WTC11 (cell line): Measurements from ENCODE around the gene PRKCSH. TPM values are rescaled to one million over a fixed set of nuclear protein-coding genes. Genes with fewer than 3 reads are reported as not detected.

Experiments used
- ATAC-seq: fragments of 200-7000 bp; cut with Tn5 transposase; 2 replicates; pipeline ENCODE4 v1.10.0; 2021; ENCODE audit warnings: mild to moderate bottlenecking, moderate library complexity
- CTCF ChIA-PET: fragments of 300-600 bp; sonication (Branson Sonifier 250); formaldehyde crosslinking; loops from one replicate; lab custom pipeline; 2021; ENCODE audit warnings: antibody characterized with exemption; lab: Charles Lee
- POLR2A ChIA-PET: fragments of 350-600 bp; sonication (Branson Sonifier 250); formaldehyde crosslinking; loops from one replicate; lab custom pipeline; 2021; ENCODE audit warnings: antibody characterized with exemption; lab: Charles Lee
- DNase-seq: peaks from one replicate; pipeline ENCODE4 v3.0.0; 2021; ENCODE audit warnings: low spot score
- H3K27ac Mint-ChIP-seq: 2 replicates; pipeline ENCODE4 v1.8.0; 2021; ENCODE audit warnings: mixed read lengths
- H3K27me3 Mint-ChIP-seq: 2 replicates; pipeline ENCODE4 v1.8.0; 2021; ENCODE audit warnings: low read depth, mild to moderate bottlenecking, moderate library complexity, mixed read lengths
- H3K36me3 Mint-ChIP-seq: 2 replicates; pipeline ENCODE4 v1.8.0; 2021; ENCODE audit warnings: mixed read lengths
- H3K4me1 Mint-ChIP-seq: 2 replicates; pipeline ENCODE4 v1.8.0; 2022; ENCODE audit warnings: mixed read lengths
- H3K4me3 Mint-ChIP-seq: 2 replicates; pipeline ENCODE4 v1.8.0; 2021; ENCODE audit warnings: mild to moderate bottlenecking, moderate library complexity, mixed read lengths
- H3K9me3 Mint-ChIP-seq: 2 replicates; pipeline ENCODE4 v1.8.0; 2021; ENCODE audit warnings: mixed read lengths
- ARID4B ChIP-seq: sonication (generic); formaldehyde crosslinking; IDR thresholded peaks from 2 replicates; pipeline ENCODE4 v1.8.0; 2023; ENCODE audit warnings: missing genetic modification reagents, mild to moderate bottlenecking, borderline replicate concordance
- CDX4 ChIP-seq: fragments of 250-450 bp; sonication (Bioruptor Pico); IDR thresholded peaks from 2 replicates; pipeline ENCODE4 v1.9.0; 2021; ENCODE audit warnings: moderate library complexity, mild to moderate bottlenecking, inconsistent platforms, borderline replicate concordance
- ESRRA ChIP-seq: sonication (generic); formaldehyde crosslinking; IDR thresholded peaks from 2 replicates; pipeline ENCODE4 v1.8.1; 2022; ENCODE audit warnings: mild to moderate bottlenecking, missing genetic modification reagents, borderline replicate concordance
- ETV6 ChIP-seq: sonication (generic); formaldehyde crosslinking; IDR thresholded peaks from 2 replicates; pipeline ENCODE4 v1.8.1; 2022; ENCODE audit warnings: mild to moderate bottlenecking, missing genetic modification reagents
- FOXK1 ChIP-seq: sonication (generic); formaldehyde crosslinking; IDR thresholded peaks from 2 replicates; pipeline ENCODE4 v1.8.0; 2022; ENCODE audit warnings: mild to moderate bottlenecking, moderate library complexity, missing genetic modification reagents
- FOXP1 ChIP-seq: sonication (generic); formaldehyde crosslinking; IDR thresholded peaks from 2 replicates; pipeline ENCODE4 v1.8.0; 2022; ENCODE audit warnings: missing genetic modification reagents, mild to moderate bottlenecking, moderate library complexity, borderline replicate concordance
- FOXP4 ChIP-seq: sonication (generic); formaldehyde crosslinking; IDR thresholded peaks from 2 replicates; pipeline ENCODE4 v1.8.0; 2022; ENCODE audit warnings: mild to moderate bottlenecking, missing genetic modification reagents
- GTF2I ChIP-seq: fragments of 250-450 bp; sonication (Bioruptor Pico); conservative IDR thresholded peaks from 2 replicates; pipeline ENCODE4 v1.4.0; 2021; ENCODE audit warnings: mild to moderate bottlenecking
- MYBL2 ChIP-seq: sonication (generic); formaldehyde crosslinking; IDR thresholded peaks from 2 replicates; pipeline ENCODE4 v1.8.1; 2023; ENCODE audit warnings: mild to moderate bottlenecking, moderate library complexity, missing genetic modification reagents
- NFYB ChIP-seq: sonication (generic); formaldehyde crosslinking; conservative IDR thresholded peaks from 2 replicates; pipeline ENCODE4 v1.8.0; 2022; ENCODE audit warnings: low read depth, missing genetic modification reagents
- PRRX2 ChIP-seq: fragments of 250-450 bp; sonication (Bioruptor Pico); IDR thresholded peaks from 2 replicates; pipeline ENCODE4 v1.8.0; 2021; ENCODE audit warnings: mild to moderate bottlenecking
- TEAD4 ChIP-seq: sonication (generic); formaldehyde crosslinking; IDR thresholded peaks from 2 replicates; pipeline ENCODE4 v1.8.0; 2022; ENCODE audit warnings: mild to moderate bottlenecking, missing genetic modification reagents
- ZBTB21 ChIP-seq: sonication (generic); formaldehyde crosslinking; IDR thresholded peaks from 2 replicates; pipeline ENCODE4 v1.8.1; 2023; ENCODE audit warnings: mild to moderate bottlenecking, missing genetic modification reagents, borderline replicate concordance
- ZNF396 ChIP-seq: fragments of 250-450 bp; sonication (Bioruptor Pico); IDR thresholded peaks from 2 replicates; pipeline ENCODE4 v1.8.0; 2021; ENCODE audit warnings: mild to moderate bottlenecking, moderate library complexity, borderline replicate concordance
- total RNA-seq: library from RNA; stranded (reverse); gene quantifications from 3 replicates; pipeline ENCODE4 v1.2.3, GENCODE V29; 2021

The PRKCSH gene
- total RNA-seq, 1 experiment from 2014 or later, result 396 TPM

GRCh38 chr19:11479090-11479897, 43.9 kb downstream of the PRKCSH start (continued):
- TF ChIP-seq ZBTB21 (CRISPR knock-in tag) (no peak), GTF2I (CRISPR knock-in tag) (peak; percentile 74), ETV6 (CRISPR knock-in tag) (0 out of 2 replicates have a peak, but pooled peaks have one; percentile 23), PRRX2 (no peak), ESRRA (CRISPR knock-in tag) (peak; percentile 91), MYBL2 (CRISPR knock-in tag) (peak; percentile 46; the same call in 1 of the 2 replicates)

GRCh38 chr19:11479898-11480714, 44.7 kb downstream of the PRKCSH start:
- ATAC-seq (no peak), DNase-seq (peak; percentile 26)
- H3K4me3 Mint-ChIP-seq, result no peak overlapping the region
- ChIA-PET POLR2A (interaction anchor here (1.0 to 1.6 kb wide), 2 partner anchors 22 to 58 kb away, joined by 3 to 4 read pairs; no protein-coding TSS in a partner anchor), CTCF (interaction anchor here (0.6 to 3.1 kb wide), 13 partner anchors 11 to 186 kb away, joined by 3 to 36 read pairs (median 5); partner anchors contain the start of genes ODAD3 and RGL3)
- no peak overlapping the region for H3K27ac Mint-ChIP-seq
- peaks cover 13% of the 10 kb centered on the region for H3K4me1 Mint-ChIP-seq
- TF ChIP-seq CDX4 (CRISPR knock-in tag), result no peak
- TF ChIP-seq MYBL2 (CRISPR knock-in tag), result 0 out of 2 replicates have a peak, but pooled peaks have one; percentile 6
- peaks cover 55% of the 10 kb centered on the region for H3K27me3 Mint-ChIP-seq
- H3K9me3 Mint-ChIP-seq, result no peaks in the 10 kb centered on the region
- no peaks in the 10 kb centered on the region for H3K36me3 Mint-ChIP-seq

- TF ChIP-seq NFYB (CRISPR knock-in tag) (peak; percentile 69), FOXP1 (CRISPR knock-in tag) (no peak)
- TF ChIP-seq, all 79 proteins: peak for 1
- POLR2A ChIA-PET, result interaction anchor here (1.6 kb wide), 1 partner anchor 59 kb away, joined by 4 read pairs; no protein-coding TSS in a partner anchor
- H3K27me3 Mint-ChIP-seq, result peaks cover 55% of the 10 kb centered on the region
- no peaks in the 10 kb centered on the region for H3K9me3 Mint-ChIP-seq
- CTCF ChIA-PET, result interaction anchor here (0.5 to 3.1 kb wide), 10 partner anchors 11 to 253 kb away, joined by 3 to 36 read pairs (median 6); partner anchors contain the start of gene RGL3
- no peaks in the 10 kb centered on the region for H3K36me3 Mint-ChIP-seq
- no peak within 1 kb of the TSS for H3K27ac Mint-ChIP-seq
- DNase-seq (peak; percentile 69), ATAC-seq (peak; percentile 6)
- H3K4me3 Mint-ChIP-seq, result peak within 1 kb of the TSS; percentile 62
- peaks cover 13% of the 10 kb centered on the region for H3K4me1 Mint-ChIP-seq
Measured at GRCh38 chr19:11480715-11481533, 45.5 kb downstream of the PRKCSH start, which contains the start of gene ELAVL3. Gene ELAVL3 (minus strand): TSS chr19:11481046. CDS start chr19:11480608, 438 bp downstream.

GRCh38 chr19:11481534-11482383, 46.3 kb downstream of the PRKCSH start:
- peak; percentile 85 for DNase-seq
- Mint-ChIP-seq H3K27ac (no peak overlapping the region), H3K9me3 (no peaks in the 10 kb centered on the region), H3K36me3 (no peaks in the 10 kb centered on the region), H3K4me1 (peaks cover 13% of the 10 kb centered on the region), H3K4me3 (peak overlapping the region; percentile 62), H3K27me3 (peaks cover 55% of the 10 kb centered on the region)
- POLR2A ChIA-PET, result interaction anchor here (1.0 to 1.6 kb wide), 5 partner anchors 29 to 106 kb away, joined by 3 to 8 read pairs (median 4); partner anchors contain the start of gene RGL3
- ATAC-seq, result peak; percentile 61
- CTCF ChIA-PET, result interaction anchor here (0.5 to 3.1 kb wide), 51 partner anchors 8 to 340 kb away, joined by 3 to 37 read pairs (median 5); partner anchors contain the start of genes ACP5, CCDC159, ECSIT and ELOF1
- TF ChIP-seq ARID4B (CRISPR knock-in tag), result 0 out of 2 replicates have a peak, but pooled peaks have one; percentile 54
- TF ChIP-seq FOXK1, result peak; percentile 95
- peak; percentile 63; the same call in 1 of the 2 replicates for TF ChIP-seq TEAD4 (CRISPR knock-in tag)
- peak; percentile 84 for TF ChIP-seq FOXP4 (CRISPR knock-in tag)
- no peak for TF ChIP-seq ZNF396
